H9 (cell line): Measurements from ENCODE around the gene NEK4. TPM values are rescaled to one million over a fixed set of nuclear protein-coding genes. Genes with fewer than 3 reads are reported as not detected.

Experiments used
- DNase-seq: peaks from one replicate; pipeline ENCODE4 v3.0.0-alpha.2; 2017
- H2AFZ ChIP-seq: one replicate; pipeline ENCODE4 v1.6.1; 2013; ENCODE audit warnings: mild to moderate bottlenecking, low read length, control low read depth, moderate library complexity
- H2AK5ac ChIP-seq: 2 replicates; pipeline ENCODE4 v1.6.1; 2013; ENCODE audit warnings: low read length, control low read depth, mixed read lengths; ENCODE audit not compliant: insufficient read length
- H2BK120ac ChIP-seq: one replicate; pipeline ENCODE4 v1.6.1; 2013; ENCODE audit warnings: low read depth, mild to moderate bottlenecking, low read length, control low read depth, inconsistent platforms; ENCODE audit not compliant: poor library complexity, severe bottlenecking
- H2BK12ac ChIP-seq: 2 replicates; pipeline ENCODE4 v1.6.1; 2013; ENCODE audit warnings: low read length, control low read depth, mixed read lengths, low read depth; ENCODE audit not compliant: insufficient read length
- H2BK15ac ChIP-seq: 2 replicates; pipeline ENCODE4 v1.6.1; 2013; ENCODE audit warnings: low read depth, low read length, control low read depth
- H2BK20ac ChIP-seq: one replicate; pipeline ENCODE4 v1.6.1; 2013; ENCODE audit warnings: low read depth, mild to moderate bottlenecking, low read length, control low read depth, inconsistent platforms; ENCODE audit not compliant: poor library complexity, severe bottlenecking
- H2BK5ac ChIP-seq: 2 replicates; pipeline ENCODE4 v1.6.1; 2013; ENCODE audit warnings: low read length, control low read depth, mixed read lengths; ENCODE audit not compliant: insufficient read length
- H3K14ac ChIP-seq: 2 replicates; pipeline ENCODE4 v1.6.1; 2013; ENCODE audit warnings: low read length, control low read depth; ENCODE audit not compliant: insufficient read depth
- H3K18ac ChIP-seq: 2 replicates; pipeline ENCODE4 v1.6.1; 2013; ENCODE audit warnings: low read depth, mild to moderate bottlenecking, mixed read lengths, low read length, control low read depth; ENCODE audit not compliant: insufficient read length
- H3K23ac ChIP-seq: 2 replicates; pipeline ENCODE4 v1.6.1; 2013; ENCODE audit warnings: low read length, control low read depth, mixed read lengths, low read depth; ENCODE audit not compliant: insufficient read length
- H3K23me2 ChIP-seq: 2 replicates; pipeline ENCODE4 v1.6.1; 2013; ENCODE audit warnings: low read depth, mild to moderate bottlenecking, mixed read lengths, low read length, control low read depth; ENCODE audit not compliant: insufficient read length, poor library complexity, severe bottlenecking
- H3K27ac ChIP-seq: 2 replicates; pipeline ENCODE4 v1.5.1; 2013; ENCODE audit warnings: low read length, control low read depth, mixed read lengths, low read depth; ENCODE audit not compliant: insufficient read length
- H3K27me3 ChIP-seq: 2 replicates; pipeline ENCODE4 v1.6.1; 2013; ENCODE audit warnings: low read length, control low read depth, inconsistent platforms; ENCODE audit not compliant: insufficient read depth
- H3K4ac ChIP-seq: 2 replicates; pipeline ENCODE4 v1.6.1; 2013; ENCODE audit warnings: low read depth, mild to moderate bottlenecking, control low read depth, inconsistent platforms, low read length, moderate library complexity
- H3K4me1 ChIP-seq: 2 replicates; pipeline ENCODE4 v1.6.1; 2013; ENCODE audit warnings: low read length, control low read depth, inconsistent platforms; ENCODE audit not compliant: insufficient read depth
- H3K4me2 ChIP-seq: 2 replicates; pipeline ENCODE4 v1.6.1; 2013; ENCODE audit warnings: low read length, control low read depth, mixed read lengths; ENCODE audit not compliant: insufficient read length, insufficient read depth
- H3K56ac ChIP-seq: 2 replicates; pipeline ENCODE4 v1.6.1; 2013; ENCODE audit warnings: low read depth, mild to moderate bottlenecking, mixed read lengths, low read length, control low read depth; ENCODE audit not compliant: insufficient read length
- H3K79me1 ChIP-seq: 2 replicates; pipeline ENCODE4 v1.6.1; 2013; ENCODE audit warnings: low read depth, mild to moderate bottlenecking, moderate library complexity, low read length, control low read depth, inconsistent platforms; ENCODE audit not compliant: insufficient read depth, poor library complexity, severe bottlenecking
- H3K79me2 ChIP-seq: 2 replicates; pipeline ENCODE4 v1.6.1; 2013; ENCODE audit warnings: low read length, control low read depth, inconsistent platforms; ENCODE audit not compliant: insufficient read depth
- H3K9ac ChIP-seq: 2 replicates; pipeline ENCODE4 v1.6.1; 2013; ENCODE audit warnings: low read length, control low read depth, mixed read lengths; ENCODE audit not compliant: insufficient read length; ENCODE audit errors: extremely low read depth
- H3K9me3 ChIP-seq: one replicate; pipeline ENCODE4 v1.6.1; 2013; ENCODE audit warnings: low read depth, low read length, inconsistent platforms; ENCODE audit not compliant: control insufficient read depth
- H3T11ph ChIP-seq: one replicate; pipeline ENCODE4 v1.6.1; 2013; ENCODE audit warnings: mild to moderate bottlenecking, low read length, control low read depth, inconsistent platforms
- H4K20me1 ChIP-seq: one replicate; pipeline ENCODE4 v1.6.1; 2013; ENCODE audit not compliant: control insufficient read depth, insufficient read length, insufficient read depth
- H4K5ac ChIP-seq: 2 replicates; pipeline ENCODE4 v1.6.1; 2013; ENCODE audit warnings: low read depth, mild to moderate bottlenecking, mixed read lengths, low read length, control low read depth; ENCODE audit not compliant: insufficient read length
- H4K8ac ChIP-seq: replicated peaks from 2 replicates; pipeline ENCODE4 v1.6.1; 2013; ENCODE audit warnings: low read length, control low read depth, mixed read lengths, low read depth; ENCODE audit not compliant: insufficient read length
- H4K91ac ChIP-seq: 2 replicates; pipeline ENCODE4 v1.6.1; 2013; ENCODE audit warnings: low read depth, mild to moderate bottlenecking, moderate library complexity, mixed read lengths, low read length, control low read depth; ENCODE audit not compliant: insufficient read length
- H3K27ac Mint-ChIP-seq, 3 experiments: 2 replicates in 2 of 3; 3 replicates in 1 of 3; pipeline ENCODE4 v1.8.0; 2020 to 2021; ENCODE audit warnings: mixed read lengths in 3 of 3, mild to moderate bottlenecking in 1 of 3, moderate library complexity in 1 of 3
- H3K27me3 Mint-ChIP-seq: 2 replicates; pipeline ENCODE4 v1.8.0; 2021; ENCODE audit warnings: low read depth, mild to moderate bottlenecking, moderate library complexity, mixed read lengths
- H3K36me3 Mint-ChIP-seq, 3 experiments: 2 replicates in 2 of 3; 3 replicates in 1 of 3; pipeline ENCODE4 v1.8.0; 2020 to 2021; ENCODE audit warnings: low read depth in 3 of 3, mixed read lengths in 3 of 3; ENCODE audit not compliant: insufficient read depth in 1 of 3
- H3K4me1 Mint-ChIP-seq, 2 experiments: 2 replicates each; pipeline ENCODE4 v1.8.0; 2020; ENCODE audit warnings: mixed read lengths in 2 of 2
- H3K4me3 Mint-ChIP-seq, 2 experiments: 2 replicates in 1 of 2; 3 replicates in 1 of 2; pipeline ENCODE4 v1.8.0; 2020 to 2021; ENCODE audit warnings: mild to moderate bottlenecking in 2 of 2, mixed read lengths in 2 of 2, moderate library complexity in 1 of 2
- H3K9me3 Mint-ChIP-seq, 2 experiments: 2 replicates in 1 of 2; 3 replicates in 1 of 2; pipeline ENCODE4 v1.8.0; 2020; ENCODE audit warnings: mild to moderate bottlenecking in 2 of 2, mixed read lengths in 2 of 2, moderate library complexity in 1 of 2
- WGBS: extraction: QIAGEN DNeasy Blood & Tissue Kit; methylation state at CpG from one replicate; pipeline ENCODE4 v1.1.7; 2013; ENCODE audit warnings: missing lambda C conversion rate, low lambda C conversion rate, mixed read lengths; ENCODE audit not compliant: insufficient read length; ENCODE audit errors: extremely low coverage; 5-methylcytosine and 5-hydroxymethylcytosine counted together
- total RNA-seq: library from RNA; stranded (reverse); gene quantifications from 2 replicates; pipeline ENCODE4 v1.2.1, GENCODE V29; 2021
- TF ChIP-seq, protein P1 (sequence below): fragments of 200-600 bp; sonication (generic); conservative IDR thresholded peaks from 3 replicates; pipeline ENCODE4 v1.8.0; 2021; ENCODE audit warnings: antibody characterized with exemption, mild to moderate bottlenecking

Gene NEK4
- total RNA-seq, 1 experiment from 2014 or later: 36.0 TPM

DNA sequence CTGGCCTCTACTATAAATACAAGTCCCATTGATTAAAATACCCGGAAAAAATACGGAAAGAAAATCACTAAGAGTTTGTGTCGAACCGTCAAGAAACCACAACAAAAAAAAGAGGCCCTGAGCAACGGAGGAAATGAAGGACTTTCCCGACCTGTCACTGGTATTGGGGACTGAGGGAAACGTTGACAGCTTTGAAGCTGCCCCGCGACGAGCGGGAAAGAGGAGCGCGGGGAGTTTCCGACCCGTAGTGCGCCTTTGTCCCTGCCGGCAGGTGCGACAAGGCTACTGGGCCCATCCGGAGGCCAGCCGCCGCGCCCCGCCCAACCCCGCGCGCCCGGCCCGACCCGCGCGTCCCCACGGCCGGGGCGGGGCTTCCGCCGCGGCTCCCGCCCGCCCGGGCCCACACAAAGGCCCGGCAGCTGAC is 85.4 kb downstream of the NEK4 start:
- no CpG with 5 or more reads among the region's 41 CpGs for WGBS
- no peak overlapping the region for H2AFZ ChIP-seq

More for the DNA sequence above, 85.4 kb downstream of the NEK4 start:
- Mint-ChIP-seq H3K36me3 (peaks cover 44 to 51% (median 50%) of the 10 kb centered on the region in 3 experiments), H3K27me3 (peaks cover 3% of the 10 kb centered on the region; the same call in 1 of the 2 replicates), H3K4me1 (peaks cover 26 to 27% of the 10 kb centered on the region in 2 experiments), H3K9me3 (no peaks in the 10 kb centered on the region), H3K27ac (peak overlapping the region; percentile 77 to 98 (median 88)), H3K4me3 (peak overlapping the region; percentile 93 to 99)
- Histone ChIP-seq H3K79me1 (peaks cover 16% of the 10 kb centered on the region), H3K79me2 (peaks cover 12% of the 10 kb centered on the region; the same call in 1 of the 2 replicates), H3K4me1 (no peaks in the 10 kb centered on the region), H4K5ac (no peak overlapping the region), H3K14ac (peak overlapping the region; percentile 96; the same call in 1 of the 2 replicates), H3K56ac (no peak overlapping the region), H2BK120ac (no peak overlapping the region), H2BK20ac (no peak overlapping the region), H3T11ph (no peak overlapping the region), H3K4ac (no peak overlapping the region), H3K18ac (no peak overlapping the region), H2BK5ac (no peak overlapping the region), H4K91ac (no peak overlapping the region), H3K23me2 (peaks cover 3% of the 10 kb centered on the region), H4K8ac (no peak overlapping the region), H3K27me3 (no peaks in the 10 kb centered on the region), H3K9me3 (no peaks in the 10 kb centered on the region), H4K20me1 (no peaks in the 10 kb centered on the region), H2BK12ac (no peak overlapping the region), H3K9ac (peak overlapping the region; percentile 89), H3K27ac (no peak overlapping the region), H2AK5ac (no peak overlapping the region), H3K4me2 (peak overlapping the region; percentile 75), H3K23ac (no peak overlapping the region), H2BK15ac (no peak overlapping the region)
- TF ChIP-seq, protein P1, sequence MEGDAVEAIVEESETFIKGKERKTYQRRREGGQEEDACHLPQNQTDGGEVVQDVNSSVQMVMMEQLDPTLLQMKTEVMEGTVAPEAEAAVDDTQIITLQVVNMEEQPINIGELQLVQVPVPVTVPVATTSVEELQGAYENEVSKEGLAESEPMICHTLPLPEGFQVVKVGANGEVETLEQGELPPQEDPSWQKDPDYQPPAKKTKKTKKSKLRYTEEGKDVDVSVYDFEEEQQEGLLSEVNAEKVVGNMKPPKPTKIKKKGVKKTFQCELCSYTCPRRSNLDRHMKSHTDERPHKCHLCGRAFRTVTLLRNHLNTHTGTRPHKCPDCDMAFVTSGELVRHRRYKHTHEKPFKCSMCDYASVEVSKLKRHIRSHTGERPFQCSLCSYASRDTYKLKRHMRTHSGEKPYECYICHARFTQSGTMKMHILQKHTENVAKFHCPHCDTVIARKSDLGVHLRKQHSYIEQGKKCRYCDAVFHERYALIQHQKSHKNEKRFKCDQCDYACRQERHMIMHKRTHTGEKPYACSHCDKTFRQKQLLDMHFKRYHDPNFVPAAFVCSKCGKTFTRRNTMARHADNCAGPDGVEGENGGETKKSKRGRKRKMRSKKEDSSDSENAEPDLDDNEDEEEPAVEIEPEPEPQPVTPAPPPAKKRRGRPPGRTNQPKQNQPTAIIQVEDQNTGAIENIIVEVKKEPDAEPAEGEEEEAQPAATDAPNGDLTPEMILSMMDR: no peak
- peak; percentile 84 for DNase-seq
